NCI-H2227 (cell line): Measurements from ENCODE around the gene MMP15.
"Not testable (repeated sequence)": the region's sequence is repeated elsewhere in the genome, so short reads cannot be mapped to it uniquely, and the experiment has no call there.

Experiments
- DNase-seq: peaks from one replicate; lab custom pipeline; 2025; ENCODE audit not compliant: unreplicated experiment; lab: John Stamatoyannopoulos, UW

The MMP15 gene

DNA sequence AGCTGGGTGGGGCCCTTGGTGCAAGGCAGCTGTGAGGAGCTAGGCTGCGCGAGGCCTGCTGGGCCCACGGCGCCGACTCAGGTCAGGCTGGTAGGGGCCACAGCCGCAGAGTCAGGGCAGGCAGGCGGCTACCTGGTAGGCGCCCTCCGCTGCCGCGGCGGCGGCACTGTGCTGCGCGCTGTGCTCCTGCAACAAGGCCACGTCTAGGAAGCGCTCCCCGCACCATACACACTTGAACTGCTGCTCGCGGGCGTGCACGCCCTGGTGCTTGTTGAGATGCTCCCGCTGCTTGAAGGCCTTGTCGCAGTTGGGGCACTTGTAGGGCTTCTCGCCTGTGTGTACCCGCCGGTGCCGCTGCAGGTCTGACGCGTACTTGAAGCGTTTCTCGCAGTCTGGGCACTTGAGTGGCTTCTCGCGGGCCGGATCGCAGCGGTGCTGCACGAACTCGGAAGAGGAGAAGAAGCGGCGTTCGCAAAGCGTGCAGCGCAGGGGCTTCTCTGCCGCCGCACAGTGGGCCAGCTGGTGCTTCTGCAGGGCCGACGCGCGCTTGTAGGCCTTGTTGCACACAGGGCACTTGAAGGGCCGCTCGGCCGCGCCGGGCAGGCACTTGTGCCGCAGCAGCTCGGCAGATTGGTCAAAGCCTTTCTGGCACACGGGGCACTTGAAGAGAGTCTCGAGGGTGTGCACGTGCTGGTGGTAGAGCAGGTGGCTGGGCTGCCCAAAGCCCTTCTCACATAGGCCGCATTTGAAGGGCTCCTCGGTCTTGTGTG lies 29.0 kb upstream of the MMP15 start:
- no peak for DNase-seq

DNA sequence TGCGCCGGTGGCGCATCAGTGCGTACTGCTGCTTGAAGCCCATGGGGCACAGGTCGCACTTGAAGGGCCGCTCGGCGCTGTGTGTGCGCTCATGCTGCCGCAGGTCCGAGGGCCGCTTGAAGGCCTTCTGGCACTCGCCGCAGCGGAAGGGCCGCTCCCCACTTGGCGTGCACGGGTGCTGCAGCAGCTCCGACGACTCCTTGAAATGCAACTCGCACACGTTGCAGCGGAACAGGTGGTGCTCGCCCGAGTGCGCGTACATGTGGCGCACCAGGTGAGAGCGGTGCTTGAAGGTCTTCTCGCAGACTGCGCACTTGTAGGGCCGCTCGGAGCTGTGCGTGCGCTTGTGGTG lies 28.4 kb upstream of the MMP15 start:
- no peak for DNase-seq

DNA sequence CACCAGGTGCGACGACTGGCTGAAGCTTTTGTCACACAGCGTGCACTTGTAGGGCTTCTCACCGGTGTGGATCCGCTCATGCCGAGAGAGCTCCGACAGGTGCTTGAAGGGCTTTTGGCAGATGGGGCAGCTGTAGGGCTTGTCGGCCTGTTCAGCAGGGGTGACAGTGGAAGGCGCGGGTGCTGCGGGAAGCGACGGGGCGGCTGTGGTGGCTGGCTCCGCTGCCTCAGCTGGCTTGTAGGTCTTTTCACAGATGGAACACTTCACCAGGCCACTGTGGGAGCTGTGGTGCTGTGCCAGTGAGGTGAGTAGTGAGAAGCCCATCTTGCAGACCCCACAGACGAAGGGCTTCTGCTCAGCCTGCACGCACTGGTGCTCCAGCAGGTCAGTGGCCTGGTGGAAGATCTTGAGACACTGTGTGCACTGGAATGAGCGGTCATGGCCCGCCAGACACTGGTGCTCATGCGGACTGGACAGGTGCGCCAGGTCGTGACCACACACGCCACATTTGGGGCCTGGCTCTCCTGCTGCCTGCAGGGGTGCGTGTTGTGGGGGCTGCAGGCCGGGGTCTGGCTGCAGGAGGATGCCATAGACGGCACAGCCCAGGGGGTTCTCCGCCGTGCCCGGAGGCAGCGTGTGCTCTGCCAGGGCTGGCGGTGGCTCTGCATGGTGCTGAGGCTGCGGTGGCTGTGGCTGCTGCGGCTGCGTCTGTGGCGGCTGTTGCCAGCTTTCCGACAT lies 27.9 kb upstream of the MMP15 start:
- DNase-seq, result no peak

DNA sequence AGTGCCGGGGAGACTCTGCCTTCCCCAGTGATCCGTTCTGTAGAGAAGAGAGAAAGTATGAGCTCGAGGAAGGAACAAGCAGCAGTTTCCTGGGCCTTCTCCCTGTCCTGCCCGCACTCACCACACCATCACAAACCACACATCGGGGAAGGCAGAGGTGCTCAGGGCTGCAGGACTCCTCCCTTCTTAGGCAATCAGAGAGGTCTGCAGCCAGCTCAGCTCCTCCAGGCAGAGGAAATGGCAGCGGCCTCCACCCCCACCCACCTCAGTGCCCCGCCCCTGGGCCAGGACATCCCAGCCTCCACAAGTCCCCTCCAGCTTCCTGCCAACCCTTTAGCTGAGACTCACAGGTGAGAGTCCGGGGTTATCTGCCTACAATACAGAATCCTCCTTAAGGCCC lies 27.1 kb upstream of the MMP15 start:
- no peak for DNase-seq

DNA sequence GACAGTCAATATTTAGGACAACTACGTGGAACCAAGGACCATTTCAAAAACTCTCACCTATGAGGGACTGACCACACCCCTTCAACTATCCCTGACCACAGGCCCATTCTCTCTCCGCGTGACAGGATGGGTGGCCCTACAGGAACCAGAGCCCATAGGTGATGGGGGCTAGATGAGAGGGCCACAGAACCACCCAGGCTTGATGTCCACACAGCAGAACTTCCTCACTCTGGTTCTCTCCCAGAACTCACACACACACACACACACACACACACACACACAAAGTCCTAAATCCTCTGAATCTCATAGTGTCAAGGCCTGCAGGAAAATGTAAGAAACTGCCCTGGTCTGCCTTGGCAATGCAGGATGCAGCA lies 26.6 kb upstream of the MMP15 start:
- DNase-seq, result no peak

DNA sequence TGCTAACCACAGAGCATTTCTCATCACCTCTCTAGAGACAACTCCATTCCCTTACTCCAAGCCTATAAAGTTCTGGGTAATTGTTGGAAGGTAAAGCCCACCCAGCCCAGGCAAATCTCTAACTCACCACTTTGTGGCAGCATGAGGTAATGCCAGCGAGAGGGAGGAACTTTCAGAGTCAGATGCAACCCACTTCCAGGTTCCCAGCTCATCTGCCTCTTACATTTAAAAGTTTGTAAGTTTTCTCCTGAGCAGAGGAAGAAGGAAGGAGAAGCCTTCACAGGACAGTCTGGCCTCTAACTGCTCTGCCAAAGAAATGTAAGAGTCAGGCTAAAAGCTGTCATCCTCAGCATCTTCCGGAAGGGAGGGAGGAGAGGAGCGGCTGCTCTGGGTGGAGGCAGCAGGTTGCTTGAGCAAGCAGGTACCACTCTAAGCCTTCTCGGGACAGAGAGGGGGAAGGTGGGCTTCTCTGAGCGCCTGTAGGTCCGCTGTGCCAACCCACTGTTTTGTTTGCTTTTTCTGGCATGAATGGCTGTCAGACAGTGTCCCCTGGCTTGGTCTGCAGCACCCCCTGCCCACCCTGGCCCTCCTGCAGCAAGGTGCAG lies 26.1 kb upstream of the MMP15 start:
- no peak for DNase-seq

DNA sequence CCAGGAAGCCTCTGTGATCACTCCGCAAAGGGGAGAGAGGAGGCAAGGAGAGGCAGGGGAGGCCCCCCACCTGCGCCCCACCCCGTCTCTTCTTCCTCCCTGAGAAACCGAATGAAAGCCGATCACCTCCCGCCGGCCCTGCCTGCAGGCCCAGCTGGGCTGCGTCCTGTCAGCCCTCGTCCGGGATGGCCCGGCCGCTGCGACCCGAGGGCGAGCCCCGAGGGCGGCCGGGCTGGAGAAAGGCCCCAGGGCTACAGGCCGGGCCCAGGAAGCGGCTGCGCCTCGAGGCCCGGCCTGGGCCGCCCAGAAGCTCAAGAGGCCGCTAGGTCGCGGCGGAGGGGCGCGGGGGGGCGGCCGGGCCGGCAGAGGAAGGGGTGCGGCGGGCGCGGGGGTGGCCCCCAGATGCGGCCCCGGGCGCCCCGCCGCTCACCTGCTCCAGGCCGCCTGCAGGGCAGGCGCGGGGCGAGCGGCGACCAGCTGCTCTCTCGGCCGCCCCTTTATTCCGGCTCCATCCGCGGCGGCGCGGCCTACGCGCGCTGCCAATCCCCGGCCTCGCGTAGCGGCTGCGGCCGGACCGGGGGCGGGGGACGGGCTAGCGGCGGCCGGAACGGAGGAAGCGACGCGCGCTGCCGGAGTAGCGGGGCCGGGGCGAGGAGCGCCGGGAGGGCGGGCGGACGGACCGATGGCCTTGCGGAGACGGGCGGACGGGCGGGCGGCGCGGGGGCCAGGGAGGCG lies 25.4 kb upstream of the MMP15 start, which contains the start of gene ZNF319:
Gene ZNF319 (minus strand): TSS at position 702 of the 735 bp plus-strand sequence. CDS start 2,407 bp downstream, outside the sequence.
- peak; percentile 49 for DNase-seq

DNA sequence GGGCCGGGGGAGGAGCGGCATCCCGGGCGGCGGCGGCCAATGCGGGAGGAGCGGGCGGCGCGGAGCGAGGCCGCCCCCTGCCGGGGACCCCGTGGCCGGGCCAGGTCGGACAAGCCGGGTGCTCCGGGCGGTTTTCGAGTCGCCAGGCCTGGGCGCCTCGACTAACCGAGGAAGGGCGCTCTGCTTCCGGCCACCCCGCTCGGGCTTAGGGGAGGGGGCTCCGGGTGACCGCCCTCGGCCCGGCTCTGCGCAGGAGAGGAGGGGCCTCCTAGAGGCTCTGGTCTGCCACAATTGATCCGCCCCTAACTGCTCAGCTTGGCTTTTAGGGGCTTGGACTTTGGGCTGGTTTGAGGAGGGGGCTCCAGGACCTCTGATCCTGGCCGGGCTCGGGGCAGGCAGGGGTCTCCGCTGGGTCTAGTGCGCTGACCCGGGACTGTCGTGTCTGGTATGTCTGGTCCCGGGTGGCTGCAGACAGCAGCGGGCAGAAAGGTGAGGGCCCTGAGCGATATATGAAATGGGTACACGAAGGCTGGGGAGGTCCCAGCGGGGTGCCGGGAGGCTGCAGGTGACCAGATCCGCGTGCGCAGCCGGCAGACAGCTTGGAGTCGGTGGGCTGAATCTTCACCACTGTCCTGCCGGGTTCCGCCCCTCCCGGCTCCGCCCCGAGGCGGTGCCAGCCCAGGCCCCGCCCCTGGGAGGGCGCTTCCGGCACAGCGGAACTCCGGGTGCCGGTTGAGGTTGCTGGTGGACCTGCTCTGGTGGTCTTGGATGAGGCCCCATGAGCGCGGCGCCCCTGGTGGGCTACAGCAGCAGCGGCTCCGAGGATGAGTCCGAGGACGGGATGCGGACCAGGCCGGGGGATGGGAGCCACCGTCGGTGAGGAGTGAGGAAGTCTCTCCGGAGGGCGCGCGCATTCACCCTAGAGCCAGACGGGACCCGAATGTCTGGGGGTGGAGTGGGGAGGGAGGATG lies 24.6 kb upstream of the MMP15 start, which contains the start of gene USB1:
Gene USB1 (plus strand): TSS at position 702 of the 971 bp plus-strand sequence. CDS start 77 bp downstream, at position 779.
- DNase-seq, result peak; percentile 90

DNA sequence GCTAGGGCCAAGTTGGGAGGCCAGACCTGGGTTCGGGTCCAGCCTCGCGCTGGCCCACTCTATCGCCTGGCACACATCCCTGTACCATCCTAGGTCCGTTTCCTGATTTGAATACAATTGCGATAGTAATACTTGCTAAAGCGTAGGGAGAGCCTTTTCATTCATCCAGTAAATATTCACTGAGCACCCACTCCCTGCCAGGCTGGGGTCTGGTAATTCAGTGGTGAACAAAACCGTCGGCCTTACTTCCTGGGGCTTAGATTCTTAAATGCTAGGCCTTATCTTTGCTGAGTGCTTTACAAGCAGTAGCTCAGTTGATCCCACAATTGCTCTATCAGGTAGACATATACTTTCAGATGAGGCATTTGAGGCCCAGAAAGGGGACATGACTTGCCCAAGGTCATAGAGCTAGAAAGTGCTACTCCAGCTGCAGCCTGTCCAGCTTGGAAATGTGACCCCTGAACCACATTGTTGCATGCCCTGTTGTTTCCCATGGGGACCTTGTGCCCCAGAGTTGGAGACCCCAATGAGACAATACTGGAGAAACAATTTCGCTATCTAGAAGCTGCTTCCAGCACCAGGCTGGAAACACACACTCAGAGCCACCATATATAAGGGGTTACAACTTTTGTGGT lies 23.7 kb upstream of the MMP15 start:
- no peak for DNase-seq

DNA sequence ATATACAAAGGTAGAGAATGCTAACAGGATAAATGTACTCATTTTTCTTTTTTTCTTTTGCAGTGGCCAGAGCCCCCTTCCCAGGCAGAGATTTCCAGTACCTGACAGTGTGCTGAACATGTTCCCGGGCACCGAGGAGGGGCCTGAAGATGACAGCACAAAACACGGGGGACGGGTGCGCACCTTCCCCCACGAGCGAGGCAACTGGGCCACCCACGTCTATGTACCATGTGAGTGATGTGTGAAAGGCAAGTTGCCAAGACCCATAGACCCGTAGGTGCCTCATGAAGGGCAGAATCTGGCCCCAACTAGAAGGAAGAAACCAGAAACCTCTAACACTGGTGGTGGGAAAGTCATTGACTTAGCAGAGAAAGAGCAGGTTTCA lies 23.1 kb upstream of the MMP15 start:
- no peak for DNase-seq

DNA sequence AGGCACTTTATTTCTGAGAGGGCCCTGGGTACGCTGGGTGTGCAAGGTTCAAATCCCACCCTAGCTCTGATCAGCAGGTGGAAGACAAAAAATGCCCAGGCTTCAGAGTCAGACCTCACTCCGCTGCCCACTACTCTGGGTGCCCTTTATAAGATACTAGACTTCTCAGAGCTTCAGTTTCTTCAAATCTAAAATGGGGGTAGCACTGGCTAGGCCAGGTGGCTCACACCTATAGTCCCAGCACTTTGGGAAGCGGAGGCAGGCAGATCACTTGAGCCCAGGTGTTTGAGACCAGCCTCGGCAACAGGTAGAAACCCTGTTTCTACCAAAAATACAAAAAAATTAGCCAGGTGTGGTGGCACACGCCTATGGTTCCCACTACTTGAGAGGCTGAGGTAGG lies 22.6 kb upstream of the MMP15 start:
- DNase-seq, result no peak

DNA sequence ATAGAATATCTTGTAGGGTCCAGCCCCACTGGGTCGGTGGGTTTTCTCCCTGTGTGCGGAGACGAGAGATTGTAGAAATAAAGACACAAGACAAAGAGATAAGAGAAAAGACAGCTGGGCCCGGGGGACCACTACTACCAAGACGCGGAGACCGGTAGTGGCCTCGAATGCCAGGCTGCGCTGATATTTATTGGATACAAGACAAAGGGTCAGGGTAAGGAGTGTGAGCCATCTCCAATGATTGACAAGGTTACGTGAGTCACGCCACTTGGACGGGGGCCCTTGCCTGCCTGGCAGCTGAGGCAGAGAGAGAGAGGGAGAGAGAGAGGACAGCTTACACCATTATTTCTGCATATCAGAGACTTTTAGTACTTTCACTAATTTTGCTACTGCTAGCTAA lies 20.8 kb upstream of the MMP15 start:
- not testable (repeated sequence) for DNase-seq

DNA sequence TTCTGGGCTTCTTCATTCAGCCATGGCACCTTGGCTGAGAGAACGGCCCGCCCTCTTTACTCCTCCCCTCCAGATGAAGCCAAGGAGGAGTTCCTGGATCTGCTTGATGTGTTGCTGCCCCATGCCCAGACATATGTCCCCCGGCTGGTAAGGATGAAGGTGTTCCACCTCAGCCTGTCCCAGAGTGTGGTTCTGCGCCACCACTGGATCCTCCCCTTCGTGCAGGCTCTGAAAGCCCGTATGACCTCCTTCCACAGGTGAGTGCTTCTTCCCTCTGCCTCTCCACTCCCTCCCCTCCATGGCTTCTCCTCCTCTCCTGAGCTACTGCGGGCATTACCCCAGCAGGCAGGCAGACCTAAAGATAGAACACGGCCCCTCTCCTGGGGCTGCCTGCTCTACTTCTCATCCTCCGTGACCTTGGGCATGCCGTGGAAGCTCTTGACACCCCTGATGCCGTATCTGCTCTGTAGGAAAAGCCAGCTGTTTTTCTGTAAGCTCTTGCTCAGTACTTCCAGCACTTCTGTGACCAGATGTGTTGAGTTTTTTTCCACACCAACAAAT lies 15.6 kb upstream of the MMP15 start:
- no peak for DNase-seq

DNA sequence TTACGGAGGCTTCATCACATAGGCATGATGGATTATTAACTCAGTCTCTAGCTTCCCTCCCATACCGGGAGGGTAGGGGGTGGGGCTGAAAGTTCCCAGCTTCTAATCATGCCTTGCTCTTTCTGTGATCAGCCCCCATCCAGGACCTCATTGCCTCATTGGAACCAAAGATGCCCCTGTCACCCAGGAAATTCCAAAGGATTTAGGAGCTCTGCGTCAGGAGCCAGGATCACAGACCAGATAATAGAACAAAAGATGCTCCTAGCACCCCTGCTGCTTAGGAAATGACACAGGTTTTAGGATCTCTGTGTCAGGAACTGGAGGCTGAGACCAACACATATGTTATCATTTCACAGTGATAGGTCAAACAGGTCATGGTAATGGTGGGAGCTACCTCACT lies 14.7 kb upstream of the MMP15 start:
- DNase-seq, result no peak

DNA sequence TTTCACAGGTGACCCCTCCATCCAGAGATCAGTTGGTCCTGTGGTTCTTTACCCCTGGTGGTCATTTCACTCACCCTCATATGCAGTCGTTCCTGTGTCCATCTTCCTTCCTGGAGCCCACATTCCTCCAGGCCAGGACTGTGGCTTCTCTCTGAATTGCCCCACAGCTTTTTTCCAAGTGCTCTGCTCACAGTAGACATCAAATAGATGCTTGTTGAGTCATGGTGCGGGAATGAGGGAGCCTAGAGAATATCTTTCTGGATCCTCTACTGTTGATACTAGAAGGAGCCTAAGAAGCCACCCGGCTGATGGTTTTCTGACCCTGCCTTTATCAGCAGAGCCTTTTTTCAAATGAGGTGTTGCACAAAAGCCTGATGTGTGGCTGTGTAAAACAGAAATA lies 13.9 kb upstream of the MMP15 start:
- no peak for DNase-seq

DNA sequence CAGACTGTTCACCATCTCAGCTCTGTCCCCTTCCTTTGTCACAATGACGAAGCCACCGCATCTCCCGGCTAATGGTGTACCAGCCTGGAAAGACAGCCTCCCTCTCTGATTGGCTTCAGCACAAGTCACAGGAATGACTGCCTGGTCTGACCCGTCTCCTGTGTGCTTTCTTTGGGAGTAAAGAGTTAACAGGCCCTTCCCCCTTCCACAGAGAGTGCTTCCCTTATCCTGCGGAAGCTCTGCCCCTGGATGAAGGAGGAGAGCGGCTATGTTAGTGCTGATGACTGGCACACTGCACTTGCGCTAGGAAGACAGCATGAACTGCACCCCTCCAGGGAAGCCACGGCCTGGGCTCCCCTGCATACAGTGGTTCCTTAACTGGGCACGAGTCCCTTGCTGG lies 13.1 kb upstream of the MMP15 start:
- DNase-seq, result no peak

DNA sequence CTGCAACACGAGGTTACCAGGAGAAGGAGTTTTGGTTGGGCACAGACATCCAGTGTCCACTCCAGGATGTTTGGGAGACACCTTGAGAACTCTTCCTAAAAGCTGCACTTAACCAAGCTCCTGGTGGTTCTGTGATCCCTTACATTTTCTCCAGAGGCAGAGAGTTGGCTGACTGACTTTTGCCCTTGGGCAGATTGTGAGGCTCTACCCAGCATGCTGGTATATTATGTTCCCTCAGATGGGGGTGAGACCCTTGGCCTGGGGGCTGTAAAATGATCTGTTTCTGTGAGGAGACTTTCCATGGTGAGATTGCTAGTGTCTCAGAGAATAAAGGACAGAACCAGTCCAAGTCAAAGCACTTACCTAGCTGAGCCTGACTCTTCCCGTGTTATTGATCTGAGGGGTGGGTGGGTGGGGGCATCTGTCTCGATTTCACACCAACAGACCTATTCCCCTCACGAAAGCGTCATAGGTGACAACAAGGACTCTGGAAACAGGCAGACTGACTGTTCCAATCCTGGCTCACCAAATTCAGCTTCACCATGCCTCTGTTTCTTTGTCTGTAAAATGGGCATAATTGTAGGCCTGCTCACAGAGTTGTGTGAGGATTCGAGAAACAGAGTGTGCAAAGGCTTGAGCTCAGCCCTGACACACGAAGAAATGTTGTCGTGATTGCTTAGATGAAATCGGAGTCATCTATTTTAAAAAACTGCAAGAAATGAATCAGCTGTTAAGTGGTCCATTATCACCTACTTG lies 12.2 kb upstream of the MMP15 start:
- no peak for DNase-seq

DNA sequence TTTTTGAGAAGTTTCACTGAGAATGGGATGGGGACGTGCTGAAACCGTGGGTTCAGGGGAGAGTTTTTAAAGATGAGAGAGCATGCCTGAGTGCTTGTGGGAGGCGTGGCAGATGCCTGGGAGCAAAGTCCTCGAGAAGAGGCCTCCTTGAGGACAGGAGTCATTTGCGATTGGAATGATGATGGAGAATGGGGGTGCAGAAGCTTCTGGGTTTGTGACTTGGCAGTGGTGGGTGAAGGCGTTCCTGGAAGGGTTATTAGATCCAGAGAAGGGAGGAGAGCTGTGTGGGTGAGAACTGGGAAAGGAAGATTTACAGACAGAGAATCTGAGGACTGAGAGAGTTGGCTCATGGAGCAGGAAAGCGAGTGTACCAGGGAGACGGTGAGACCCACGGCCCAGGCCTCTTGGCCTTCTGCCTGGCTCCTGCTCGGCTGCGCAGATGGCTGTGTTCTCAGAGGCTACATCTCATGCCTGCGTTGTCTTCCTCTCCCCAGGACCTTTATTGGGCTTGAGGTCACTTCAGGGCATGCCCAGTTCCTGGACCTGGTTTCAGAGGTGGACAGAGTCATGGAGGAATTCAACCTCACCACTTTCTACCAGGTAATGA lies 8.6 kb upstream of the MMP15 start:
- DNase-seq, result no peak
